Parathyroid adenoma (tissue), 2 donors: ENCODE data around the gene SP2.

Source experiments
- H2AFZ ChIP-seq: fragments of 300-600 bp; sonication (generic); one replicate; pipeline ENCODE4 v1.7.0; 2017; ENCODE audit warnings: antibody characterized with exemption, mild to moderate bottlenecking
- H3K27ac ChIP-seq: fragments of 300-600 bp; sonication (generic); one replicate; pipeline ENCODE4 v1.7.0; 2017
- H3K27me3 ChIP-seq: fragments of 300-600 bp; sonication (generic); one replicate; pipeline ENCODE4 v1.7.0; 2017; ENCODE audit warnings: low read length; ENCODE audit not compliant: control insufficient read depth, insufficient read depth
- H3K36me3 ChIP-seq: fragments of 300-600 bp; sonication (generic); one replicate; pipeline ENCODE4 v1.7.0; 2017; ENCODE audit warnings: low read length; ENCODE audit not compliant: control insufficient read depth, insufficient read depth
- H3K4me1 ChIP-seq: fragments of 300-600 bp; sonication (generic); one replicate; pipeline ENCODE4 v1.7.0; 2017; ENCODE audit warnings: control low read depth
- H3K4me2 ChIP-seq: fragments of 300-600 bp; sonication (generic); one replicate; pipeline ENCODE4 v1.7.0; 2017; ENCODE audit warnings: low read length
- H3K4me3 ChIP-seq: fragments of 300-600 bp; sonication (generic); one replicate; pipeline ENCODE4 v1.7.0; 2017; ENCODE audit warnings: low read depth, low read length
- H3K79me2 ChIP-seq: fragments of 300-600 bp; sonication (generic); one replicate; pipeline ENCODE4 v1.7.0; 2017; ENCODE audit warnings: control low read depth
- H3K9ac ChIP-seq: fragments of 300-600 bp; sonication (generic); one replicate; pipeline ENCODE4 v1.7.0; 2017; ENCODE audit warnings: mild to moderate bottlenecking
- H3K9me3 ChIP-seq: fragments of 300-600 bp; sonication (generic); one replicate; pipeline ENCODE4 v1.7.0; 2017; ENCODE audit warnings: low read length; ENCODE audit not compliant: control insufficient read depth
- CTCF ChIP-seq: fragments of 300-600 bp; sonication (generic); IDR thresholded peaks from one replicate; pipeline ENCODE4 v1.7.0; 2017; ENCODE audit warnings: antibody characterized with exemption, mild to moderate bottlenecking
- donor health status: primary hyperparathyroidism.

The SP2 gene

GRCh38 chr17:47889734-47890529 is 6.1 kb upstream of the SP2 start:
- no peaks in the 10 kb centered on the region for H3K9me3 ChIP-seq
- no peaks in the 10 kb centered on the region for H3K36me3 ChIP-seq
- H3K4me1 ChIP-seq = peaks cover 16% of the 10 kb centered on the region
- peak; percentile 99 for TF ChIP-seq CTCF
- H3K79me2 ChIP-seq = peaks cover 4% of the 10 kb centered on the region
- H3K27me3 ChIP-seq = no peaks in the 10 kb centered on the region
- H3K9ac ChIP-seq = no peak overlapping the region
- no peak overlapping the region for H3K27ac ChIP-seq
- H3K4me3 ChIP-seq = no peak overlapping the region
- no peak overlapping the region for H3K4me2 ChIP-seq
- H2AFZ ChIP-seq = peak overlapping the region; percentile 23

GRCh38 chr17:47891545-47892088 is 4.4 kb upstream of the SP2 start:
- H3K4me2 ChIP-seq = no peak overlapping the region
- peaks cover 4% of the 10 kb centered on the region for H3K79me2 ChIP-seq
- H2AFZ ChIP-seq = no peak overlapping the region
- no peaks in the 10 kb centered on the region for H3K27me3 ChIP-seq
- TF ChIP-seq CTCF = no peak
- peaks cover 8% of the 10 kb centered on the region for H3K4me1 ChIP-seq
- no peak overlapping the region for H3K4me3 ChIP-seq
- no peaks in the 10 kb centered on the region for H3K36me3 ChIP-seq
- H3K9ac ChIP-seq = no peak overlapping the region
- no peak overlapping the region for H3K27ac ChIP-seq
- no peaks in the 10 kb centered on the region for H3K9me3 ChIP-seq

GRCh38 chr17:47894498-47895346 is 1.3 kb upstream of the SP2 start:
- H3K9ac ChIP-seq = peak overlapping the region; percentile 58
- TF ChIP-seq CTCF = no peak
- peak overlapping the region; percentile 89 for H3K27ac ChIP-seq
- no peaks in the 10 kb centered on the region for H3K36me3 ChIP-seq
- H3K4me2 ChIP-seq = peak overlapping the region; percentile 80
- peak overlapping the region; percentile 86 for H3K4me3 ChIP-seq
- H3K9me3 ChIP-seq = no peaks in the 10 kb centered on the region
- no peaks in the 10 kb centered on the region for H3K27me3 ChIP-seq
- peaks cover 10% of the 10 kb centered on the region for H3K79me2 ChIP-seq
- H2AFZ ChIP-seq = peak overlapping the region; percentile 75
- peaks cover 17% of the 10 kb centered on the region for H3K4me1 ChIP-seq

- H3K4me1 ChIP-seq = peaks cover 12% of the 10 kb centered on the region
Observed at GRCh38 chr17:47895347-47895855, 635 bp upstream of the SP2 start.

More at GRCh38 chr17:47895347-47895855, 635 bp upstream of the SP2 start:
- Histone ChIP-seq H3K27ac (peak overlapping the region; percentile 89), H3K79me2 (peaks cover 16% of the 10 kb centered on the region), H3K9me3 (no peaks in the 10 kb centered on the region), H3K9ac (peak overlapping the region; percentile 58), H3K4me3 (peak overlapping the region; percentile 86), H3K4me2 (peak overlapping the region; percentile 80), H3K27me3 (no peaks in the 10 kb centered on the region), H2AFZ (peak overlapping the region; percentile 75), H3K36me3 (no peaks in the 10 kb centered on the region)
- TF ChIP-seq CTCF = no peak
